OCI-LY1 (cell line): ENCODE data around the gene EXOC6B.

Experiments
- H2AFZ ChIP-seq: fragments of 200-600 bp; sonication (generic), shearing (Covaris generic); 2 replicates; pipeline ENCODE4 v1.6.0; 2014; ENCODE audit warnings: antibody characterized with exemption, mild to moderate bottlenecking, low read length
- H3F3A ChIP-seq: fragments of 200-600 bp; sonication (generic), shearing (Covaris generic); 2 replicates; pipeline ENCODE4 v1.6.0; 2014; ENCODE audit warnings: mild to moderate bottlenecking, antibody characterized with exemption, low read length, moderate library complexity; ENCODE audit not compliant: insufficient read depth
- H3K27ac ChIP-seq: fragments of 200-600 bp; sonication (generic); 2 replicates; pipeline ENCODE4 v1.5.1; 2014; ENCODE audit warnings: low read length, mixed run types, mild to moderate bottlenecking, low read depth; ENCODE audit not compliant: poor library complexity, severe bottlenecking
- H3K27me3 ChIP-seq: fragments of 200-600 bp; sonication (generic); 2 replicates; pipeline ENCODE4 v1.6.0; 2014; ENCODE audit warnings: antibody characterized with exemption, mild to moderate bottlenecking, low read length, moderate library complexity; ENCODE audit not compliant: insufficient read depth
- H3K36me3 ChIP-seq: fragments of 200-600 bp; sonication (generic); 2 replicates; pipeline ENCODE4 v1.6.1; 2014; ENCODE audit warnings: mild to moderate bottlenecking, antibody characterized with exemption, low read length, moderate library complexity, mixed read lengths; ENCODE audit not compliant: insufficient read depth
- H3K4me1 ChIP-seq: fragments of 200-600 bp; sonication (generic); 2 replicates; pipeline ENCODE4 v1.5.1; 2014; ENCODE audit warnings: mild to moderate bottlenecking, low read length, moderate library complexity; ENCODE audit not compliant: insufficient read depth, severe bottlenecking
- H3K4me2 ChIP-seq: fragments of 200-600 bp; sonication (generic), shearing (Covaris generic); 2 replicates; pipeline ENCODE4 v1.6.1; 2014; ENCODE audit warnings: low read length
- H3K4me3 ChIP-seq: fragments of 200-600 bp; sonication (generic); 2 replicates; pipeline ENCODE4 v1.5.1; 2014; ENCODE audit warnings: low read length, low read depth, mild to moderate bottlenecking, mixed read lengths; ENCODE audit not compliant: poor library complexity, severe bottlenecking
- H3K79me2 ChIP-seq: fragments of 200-600 bp; shearing (Covaris generic); 2 replicates; pipeline ENCODE4 v1.6.1; 2016; ENCODE audit warnings: mixed run types, low read length, mixed read lengths; ENCODE audit not compliant: insufficient read depth
- H3K9ac ChIP-seq: fragments of 200-600 bp; sonication (generic), shearing (Covaris generic); 2 replicates; pipeline ENCODE4 v1.6.1; 2014; ENCODE audit warnings: mild to moderate bottlenecking, low read length, mixed read lengths
- H3K9me2 ChIP-seq: fragments of 200-600 bp; sonication (generic), shearing (Covaris generic); 2 replicates; pipeline ENCODE4 v1.6.1; 2014; ENCODE audit warnings: low read depth, mild to moderate bottlenecking, low read length, mixed read lengths
- H3K9me3 ChIP-seq: fragments of 200-600 bp; shearing (Covaris generic); 2 replicates; pipeline ENCODE4 v1.6.1; 2014; ENCODE audit warnings: low read length, mixed read lengths
- H4K20me1 ChIP-seq: fragments of 200-600 bp; sonication (generic), shearing (Covaris generic); 2 replicates; pipeline ENCODE4 v1.6.0; 2016; ENCODE audit warnings: mild to moderate bottlenecking, low read length; ENCODE audit not compliant: insufficient read depth
- EZH2 ChIP-seq: fragments of 200-600 bp; sonication (generic), shearing (Covaris generic); IDR thresholded peaks from 2 replicates; pipeline ENCODE4 v1.8.0; 2017; ENCODE audit warnings: borderline replicate concordance, mixed run types, mild to moderate bottlenecking, antibody characterized with exemption, low read length, moderate library complexity, mixed read lengths
- TF ChIP-seq, protein P1 (sequence below): fragments of 200-600 bp; sonication (generic), shearing (Covaris generic); IDR thresholded peaks from 2 replicates; pipeline ENCODE4 v1.5.1; 2017; ENCODE audit warnings: mild to moderate bottlenecking, antibody characterized with exemption, low read length, moderate library complexity, mixed read lengths

The EXOC6B gene

DNA sequence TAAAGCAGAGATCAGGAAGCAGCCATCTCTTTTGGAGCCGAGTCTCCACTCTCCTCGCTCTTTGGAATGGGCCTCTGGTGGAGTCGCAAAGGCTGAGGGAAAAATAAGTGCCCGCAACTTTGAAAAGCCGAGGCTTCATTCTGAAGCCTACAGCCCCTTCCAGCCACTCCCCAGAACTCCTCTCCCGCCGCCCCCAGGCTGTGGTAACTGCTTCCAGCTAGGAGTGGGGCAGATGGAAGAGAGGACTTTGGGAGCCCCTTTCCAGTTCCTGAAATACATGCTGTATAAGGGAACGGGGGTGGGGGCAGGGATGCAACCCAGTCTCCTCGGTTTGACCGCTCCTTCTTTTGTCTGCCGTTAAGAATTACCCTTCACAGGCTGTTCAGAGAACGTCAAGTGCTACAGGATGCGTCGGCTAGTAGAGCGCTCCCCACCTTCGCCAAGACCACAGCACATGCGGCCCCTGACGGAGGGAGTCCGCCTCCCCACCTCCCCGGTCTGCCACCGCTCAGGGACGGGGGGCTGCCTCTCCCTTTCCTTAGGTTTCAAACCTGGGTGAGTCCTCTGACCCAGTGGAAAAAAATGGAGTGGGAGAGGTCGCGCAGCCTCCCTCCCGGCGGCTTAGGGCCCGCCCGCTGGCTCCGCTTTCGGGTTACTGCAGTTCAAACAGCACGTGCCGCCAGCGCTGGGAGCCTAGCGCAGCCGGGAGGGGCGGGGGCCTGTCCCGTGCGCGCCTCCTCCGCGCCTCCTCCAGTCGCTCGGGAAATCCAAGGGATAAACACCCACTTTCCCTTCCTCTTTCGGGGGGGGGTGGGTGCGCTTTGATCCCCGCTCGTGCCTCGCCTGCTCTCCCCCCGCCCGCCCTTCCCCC lies 683.0 kb downstream of the EXOC6B start:
- Histone ChIP-seq H3K4me1 (no peaks in the 10 kb centered on the region), H3K9me3 (no peaks in the 10 kb centered on the region), H3K9ac (no peak overlapping the region), H3K27ac (no peak overlapping the region), H3K4me2 (no peak overlapping the region), H2AFZ (no peak overlapping the region), H3K79me2 (no peaks in the 10 kb centered on the region), H4K20me1 (no peaks in the 10 kb centered on the region), H3F3A (no peaks in the 10 kb centered on the region), H3K9me2 (no peaks in the 10 kb centered on the region), H3K36me3 (no peaks in the 10 kb centered on the region), H3K27me3 (no peaks in the 10 kb centered on the region), H3K4me3 (no peak overlapping the region)
- TF ChIP-seq, protein P1, sequence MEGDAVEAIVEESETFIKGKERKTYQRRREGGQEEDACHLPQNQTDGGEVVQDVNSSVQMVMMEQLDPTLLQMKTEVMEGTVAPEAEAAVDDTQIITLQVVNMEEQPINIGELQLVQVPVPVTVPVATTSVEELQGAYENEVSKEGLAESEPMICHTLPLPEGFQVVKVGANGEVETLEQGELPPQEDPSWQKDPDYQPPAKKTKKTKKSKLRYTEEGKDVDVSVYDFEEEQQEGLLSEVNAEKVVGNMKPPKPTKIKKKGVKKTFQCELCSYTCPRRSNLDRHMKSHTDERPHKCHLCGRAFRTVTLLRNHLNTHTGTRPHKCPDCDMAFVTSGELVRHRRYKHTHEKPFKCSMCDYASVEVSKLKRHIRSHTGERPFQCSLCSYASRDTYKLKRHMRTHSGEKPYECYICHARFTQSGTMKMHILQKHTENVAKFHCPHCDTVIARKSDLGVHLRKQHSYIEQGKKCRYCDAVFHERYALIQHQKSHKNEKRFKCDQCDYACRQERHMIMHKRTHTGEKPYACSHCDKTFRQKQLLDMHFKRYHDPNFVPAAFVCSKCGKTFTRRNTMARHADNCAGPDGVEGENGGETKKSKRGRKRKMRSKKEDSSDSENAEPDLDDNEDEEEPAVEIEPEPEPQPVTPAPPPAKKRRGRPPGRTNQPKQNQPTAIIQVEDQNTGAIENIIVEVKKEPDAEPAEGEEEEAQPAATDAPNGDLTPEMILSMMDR: no peak
- TF ChIP-seq EZH2: no peak

DNA sequence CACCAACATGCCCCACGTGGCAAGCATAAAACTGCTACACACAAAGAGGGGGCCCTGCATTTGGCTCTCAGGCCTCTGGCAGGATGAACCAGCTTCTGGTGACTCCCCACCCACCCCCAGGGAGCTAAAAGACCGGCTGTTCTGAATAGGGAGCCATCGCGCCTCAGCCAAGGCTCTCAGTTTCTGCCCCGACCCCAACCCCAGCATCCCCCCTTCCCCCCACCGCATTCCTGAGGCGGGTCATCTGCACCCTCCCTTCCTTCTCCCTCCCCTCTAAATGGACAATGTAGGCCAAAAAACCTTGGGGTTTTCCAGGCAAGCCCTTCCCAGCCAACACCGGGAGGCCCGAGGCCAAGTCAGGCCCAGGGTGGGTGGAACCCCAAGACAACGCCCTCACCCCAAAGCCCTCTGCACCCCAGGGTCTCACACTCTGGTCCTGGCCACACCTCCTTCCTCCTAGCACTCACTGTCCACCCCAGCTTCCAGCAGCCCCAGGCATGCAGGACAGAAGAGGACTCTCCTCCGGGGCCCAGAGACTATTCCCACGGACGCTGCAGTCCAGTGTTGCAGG lies 683.9 kb downstream of the EXOC6B start:
- H3K4me1 ChIP-seq: no peaks in the 10 kb centered on the region

DNA sequence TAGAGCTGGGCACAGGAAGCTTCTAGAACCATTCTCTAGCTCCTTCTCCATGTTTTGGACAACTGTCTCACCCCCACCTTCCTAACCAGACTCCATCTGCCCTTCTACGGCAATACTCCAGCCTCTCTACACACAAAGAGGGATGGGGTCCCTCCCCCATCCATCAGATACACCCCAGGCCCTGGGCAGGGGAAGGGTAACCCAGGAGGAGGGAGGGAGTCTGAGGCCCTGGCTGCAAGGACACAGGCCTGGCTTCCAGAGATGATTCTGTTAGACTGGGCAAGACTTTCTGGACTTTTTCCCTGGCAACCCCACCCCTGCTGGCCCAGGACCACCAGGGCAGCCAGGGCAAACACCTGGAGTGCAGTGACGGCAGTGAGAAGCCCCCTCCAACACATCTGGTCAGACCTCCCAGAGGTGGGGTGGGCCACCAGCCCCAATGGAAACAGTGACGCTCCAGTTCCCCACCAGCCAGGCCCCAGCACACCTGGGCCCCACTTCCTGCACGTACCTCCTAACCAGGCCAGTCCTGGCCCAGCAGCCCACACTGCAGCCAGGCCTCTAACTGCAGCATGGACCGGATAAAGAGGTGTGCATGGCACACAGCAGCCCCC lies 684.7 kb downstream of the EXOC6B start:
- Histone ChIP-seq H3K4me2 (no peak overlapping the region), H3K79me2 (no peaks in the 10 kb centered on the region), H3F3A (no peaks in the 10 kb centered on the region), H3K4me3 (no peak overlapping the region), H3K27me3 (no peaks in the 10 kb centered on the region), H3K9ac (no peak overlapping the region), H2AFZ (no peak overlapping the region), H3K27ac (no peak overlapping the region), H3K9me3 (no peaks in the 10 kb centered on the region), H4K20me1 (no peaks in the 10 kb centered on the region), H3K4me1 (no peaks in the 10 kb centered on the region), H3K9me2 (no peaks in the 10 kb centered on the region), H3K36me3 (no peaks in the 10 kb centered on the region)
- TF ChIP-seq, protein P1: no peak
- TF ChIP-seq EZH2: no peak

More for the DNA sequence above, 683.9 kb downstream of the EXOC6B start:
- Histone ChIP-seq H3K36me3 (no peaks in the 10 kb centered on the region), H3K27me3 (no peaks in the 10 kb centered on the region), H3K4me2 (no peak overlapping the region), H3K9me2 (no peaks in the 10 kb centered on the region), H3K9ac (no peak overlapping the region), H3K27ac (no peak overlapping the region), H3K4me3 (no peak overlapping the region), H3K79me2 (no peaks in the 10 kb centered on the region), H2AFZ (no peak overlapping the region), H3K9me3 (no peaks in the 10 kb centered on the region), H3F3A (no peaks in the 10 kb centered on the region), H4K20me1 (no peaks in the 10 kb centered on the region)
- TF ChIP-seq EZH2: no peak
- TF ChIP-seq, protein P1: no peak
